Lower lobe of right lung (tissue), 2 donors: ENCODE results near the gene AK9. TPM values are rescaled to one million over a fixed set of nuclear protein-coding genes. Genes with fewer than 3 reads are reported as not detected.
"Not testable (repeated sequence)": the region's sequence is repeated elsewhere in the genome, so short reads cannot be mapped to it uniquely, and the experiment has no call there.

ENCODE experiments used
- ATAC-seq, 2 donors: fragments of 200-7000 bp; cut with Tn5 transposase; one replicate each; pipeline ENCODE4 v1.9.1; 2020 to 2022; ENCODE audit warnings: mild to moderate bottlenecking in 2 of 2, moderate library complexity in 2 of 2
- DNase-seq: peaks from one replicate; pipeline ENCODE4 v3.0.0-alpha.2; 2020
- H3K27ac ChIP-seq: fragments of 200-600 bp; one replicate; pipeline ENCODE4 v1.8.0; 2022
- H3K27me3 ChIP-seq: fragments of 200-600 bp; one replicate; pipeline ENCODE4 v1.8.0; 2022; ENCODE audit warnings: low read depth
- H3K36me3 ChIP-seq: fragments of 200-600 bp; one replicate; pipeline ENCODE4 v1.8.0; 2022; ENCODE audit warnings: mild to moderate bottlenecking
- H3K4me1 ChIP-seq: fragments of 200-600 bp; one replicate; pipeline ENCODE4 v1.8.0; 2022
- H3K4me3 ChIP-seq: fragments of 200-600 bp; one replicate; pipeline ENCODE4 v1.8.0; 2022; ENCODE audit warnings: mild to moderate bottlenecking
- H3K9me3 ChIP-seq: fragments of 200-600 bp; one replicate; pipeline ENCODE4 v1.8.0; 2022
- CTCF ChIP-seq: fragments of 200-600 bp; IDR thresholded peaks from one replicate; pipeline ENCODE4 v1.8.0; 2022; ENCODE audit warnings: antibody characterized with exemption, mild to moderate bottlenecking
- intact Hi-C: fragments of 100-400 bp; cut with DNase I; formaldehyde crosslinking; loops from one replicate; pipeline ENCODE4 v1.11.0; 2022
- total RNA-seq: library from RNA; stranded (reverse); fragmentation: NEBNext Ultra II Directional; extraction: Animal tissue kit (Norgen Biotek cat#: 25700); gene quantifications from one replicate; pipeline ENCODE4 v1.2.1, GENCODE V29; 2021
- donor health status: DM: no; HTN: yes; CAD: no; lungs with severe emphysema.

AK9 gene
- total RNA-seq, 1 donor from 2014 or later, result 13.9 TPM

GRCh38 chr6:109609737-109610136 lies 81.3 kb downstream of the AK9 start:
- no peaks in the 10 kb centered on the region for H3K27me3 ChIP-seq
- intact Hi-C loops, result no loop called here
- DNase-seq, result no peak
- no peaks in the 10 kb centered on the region for H3K4me1 ChIP-seq
- H3K9me3 ChIP-seq, result no peaks in the 10 kb centered on the region
- no peak overlapping the region for H3K4me3 ChIP-seq
- ATAC-seq, result no peak
- H3K36me3 ChIP-seq, result no peaks in the 10 kb centered on the region
- no peak for TF ChIP-seq CTCF
- H3K27ac ChIP-seq, result no peak overlapping the region

- no peaks in the 10 kb centered on the region for H3K9me3 ChIP-seq
- DNase-seq (no peak), ATAC-seq (no peak)
Observed at GRCh38 chr6:109606359-109606758, 84.6 kb downstream of the AK9 start.

GRCh38 chr6:109595998-109596397 lies 95.0 kb downstream of the AK9 start:
- Histone ChIP-seq H3K36me3 (no peaks in the 10 kb centered on the region), H3K9me3 (no peaks in the 10 kb centered on the region), H3K4me3 (no peak overlapping the region), H3K4me1 (no peaks in the 10 kb centered on the region), H3K27ac (no peak overlapping the region), H3K27me3 (no peaks in the 10 kb centered on the region)
- TF ChIP-seq CTCF, result peak; percentile 38
- DNase-seq (no peak), ATAC-seq (peak; percentile 39 to 64)
- intact Hi-C loops, result no loop called here

More at GRCh38 chr6:109606359-109606758, 84.6 kb downstream of the AK9 start:
- Histone ChIP-seq H3K4me1 (no peaks in the 10 kb centered on the region), H3K27me3 (no peaks in the 10 kb centered on the region), H3K4me3 (no peak overlapping the region), H3K36me3 (no peaks in the 10 kb centered on the region), H3K27ac (no peak overlapping the region)
- intact Hi-C loops, result no loop called here
- TF ChIP-seq CTCF, result no peak

- Histone ChIP-seq H3K27ac (no peak overlapping the region), H3K36me3 (peaks cover 5% of the 10 kb centered on the region), H3K9me3 (no peaks in the 10 kb centered on the region), H3K27me3 (no peaks in the 10 kb centered on the region), H3K4me1 (no peaks in the 10 kb centered on the region), H3K4me3 (no peak overlapping the region)
- ATAC-seq (no peak), DNase-seq (no peak)
- no peak for TF ChIP-seq CTCF
- intact Hi-C loops, result no loop called here
Observed at GRCh38 chr6:109580519-109580918, 110.5 kb downstream of the AK9 start.

- H3K9me3 ChIP-seq, result no peaks in the 10 kb centered on the region
- no peaks in the 10 kb centered on the region for H3K4me1 ChIP-seq
- ATAC-seq, result no peak
- DNase-seq, result no peak
- no peaks in the 10 kb centered on the region for H3K27me3 ChIP-seq
- H3K4me3 ChIP-seq, result no peak overlapping the region
- peaks cover 5% of the 10 kb centered on the region for H3K36me3 ChIP-seq
- TF ChIP-seq CTCF, result no peak
- intact Hi-C loops, result no loop called here
- no peak overlapping the region for H3K27ac ChIP-seq
Observed at GRCh38 chr6:109579361-109579760, 111.6 kb downstream of the AK9 start.

GRCh38 chr6:109569901-109570300 lies 121.1 kb downstream of the AK9 start:
- H3K9me3 ChIP-seq, H3K27ac ChIP-seq, H3K36me3 ChIP-seq, ATAC-seq, DNase-seq, H3K4me1 ChIP-seq, H3K27me3 ChIP-seq, H3K4me3 ChIP-seq, intact Hi-C loops: not testable (repeated sequence)
